Measurements from ENCODE around the gene FAM193A. TPM values are rescaled to one million over a fixed set of nuclear protein-coding genes. Genes with fewer than 3 reads are reported as not detected.

Gene FAM193A
- total RNA-seq, 1 donor from 2014 or later = 56.1 TPM

DNA sequence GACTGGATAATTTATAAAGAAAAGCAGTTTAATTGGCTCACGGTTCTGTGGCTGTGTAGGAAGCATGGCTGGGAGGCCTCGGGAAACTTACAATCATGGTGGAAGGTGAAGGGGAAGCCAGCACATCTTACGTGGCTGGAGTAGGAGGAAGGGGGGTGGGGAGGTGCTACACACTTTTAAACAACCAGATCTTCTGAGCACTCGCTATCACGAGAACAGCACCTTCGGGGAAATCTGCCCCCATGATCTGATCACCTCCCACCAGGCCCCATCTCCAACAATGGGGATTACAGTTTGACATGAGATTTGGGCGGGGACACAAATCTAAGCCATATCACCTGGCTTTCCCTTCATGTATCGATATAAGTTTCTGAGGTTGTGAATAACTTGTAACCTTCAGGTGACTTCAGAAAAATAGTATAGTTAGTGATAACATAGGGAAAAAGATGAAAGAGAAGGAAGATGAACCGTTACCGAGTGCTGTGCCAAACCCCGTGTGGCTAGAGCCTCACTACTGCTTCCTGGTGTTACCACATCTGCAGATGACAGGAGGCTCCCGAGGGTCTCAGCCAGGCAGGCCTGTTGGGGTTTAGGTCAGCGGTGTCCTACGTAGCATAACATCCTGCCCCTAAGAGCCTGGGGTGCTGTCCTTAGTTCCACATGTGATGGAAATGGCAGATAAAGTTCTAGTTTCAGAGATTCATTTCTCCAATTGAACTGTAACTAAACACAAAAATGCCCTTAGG, 116.1 kb downstream of the FAM193A start:
- H3K27ac Mint-ChIP-seq (ENCODE audit: unreplicated experiment) = peak overlapping the region; percentile 52
- peaks cover 7% of the 10 kb centered on the region for H3K36me3 Mint-ChIP-seq (ENCODE audit: unreplicated experiment)
- no peak overlapping the region for H3K4me3 Mint-ChIP-seq (ENCODE audit: unreplicated experiment)
- H3K4me1 Mint-ChIP-seq (ENCODE audit: low read depth, unreplicated experiment) = peaks cover 10% of the 10 kb centered on the region
- no peak for DNase-seq
- peaks cover 3% of the 10 kb centered on the region for H3K27me3 Mint-ChIP-seq (ENCODE audit: unreplicated experiment)
- no peak for TF ChIP-seq CTCF (IDR thresholded peaks at IDR 0.05; ENCODE audit: partially characterized antibody, unreplicated experiment)
- H3K9me3 Mint-ChIP-seq (ENCODE audit: unreplicated experiment) = peaks cover 6% of the 10 kb centered on the region

DNA sequence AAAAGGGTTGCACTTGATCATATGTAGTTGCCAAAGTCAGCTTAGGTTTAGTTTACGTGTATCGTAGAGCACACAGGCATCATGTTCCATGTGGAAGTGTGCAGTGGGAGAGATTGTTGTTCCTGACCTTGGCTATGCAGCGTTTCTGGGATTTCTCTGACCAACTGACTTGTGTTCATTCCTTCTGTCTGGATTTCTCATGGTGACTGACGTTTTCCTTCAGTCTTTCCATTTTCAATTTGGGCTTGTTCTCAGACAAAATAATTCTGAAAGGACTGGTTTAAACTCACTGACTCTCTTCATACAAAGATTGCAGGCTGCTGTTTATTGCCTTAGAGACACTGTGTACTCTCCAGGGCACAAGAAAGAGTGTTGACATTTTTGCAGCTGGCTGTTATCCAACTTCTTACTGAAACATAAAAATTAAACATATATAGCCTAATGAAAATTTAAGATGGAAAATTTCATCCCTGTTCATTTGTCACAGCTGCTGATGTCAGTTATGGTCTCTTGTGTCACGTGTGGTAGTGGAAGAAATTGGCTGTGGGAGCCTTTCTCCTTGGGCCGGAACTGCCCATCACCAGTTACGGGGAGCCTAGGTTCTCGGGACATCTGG, 124.3 kb downstream of the FAM193A start:
- no peak overlapping the region for H3K4me3 Mint-ChIP-seq (ENCODE audit: unreplicated experiment)
- peaks cover 4% of the 10 kb centered on the region for H3K36me3 Mint-ChIP-seq (ENCODE audit: unreplicated experiment)
- no peak overlapping the region for H3K27ac Mint-ChIP-seq (ENCODE audit: unreplicated experiment)
- no peak for DNase-seq
- peaks cover 4% of the 10 kb centered on the region for H3K27me3 Mint-ChIP-seq (ENCODE audit: unreplicated experiment)
- no peak for TF ChIP-seq CTCF (IDR thresholded peaks at IDR 0.05; ENCODE audit: partially characterized antibody, unreplicated experiment)
- H3K4me1 Mint-ChIP-seq (ENCODE audit: low read depth, unreplicated experiment) = peaks cover 2% of the 10 kb centered on the region
- no peaks in the 10 kb centered on the region for H3K9me3 Mint-ChIP-seq (ENCODE audit: unreplicated experiment)

DNA sequence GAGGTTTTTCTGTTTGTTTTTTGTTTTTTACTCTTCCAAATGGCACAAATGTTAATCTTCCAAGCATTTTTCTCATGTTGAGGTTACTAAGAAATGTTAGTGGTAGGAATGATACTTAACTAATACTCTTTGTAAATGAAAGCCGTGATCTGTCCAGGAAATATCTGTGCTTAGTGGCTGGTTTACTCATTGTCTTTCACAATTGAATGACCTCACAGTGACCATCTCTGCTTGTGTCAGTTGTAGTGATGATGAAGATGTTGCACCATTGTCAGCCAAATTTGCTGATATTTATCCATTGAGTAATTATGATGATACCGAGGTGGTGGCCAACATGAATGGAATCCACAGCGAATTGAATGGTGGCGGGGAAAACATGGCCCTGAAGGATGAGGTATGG, 126.2 kb downstream of the FAM193A start:
- no peak for DNase-seq
- Mint-ChIP-seq H3K4me3 (ENCODE audit: unreplicated experiment) (no peak overlapping the region), H3K4me1 (ENCODE audit: low read depth, unreplicated experiment) (peaks cover 2% of the 10 kb centered on the region), H3K9me3 (ENCODE audit: unreplicated experiment) (no peaks in the 10 kb centered on the region), H3K36me3 (ENCODE audit: unreplicated experiment) (peaks cover 4% of the 10 kb centered on the region), H3K27me3 (ENCODE audit: unreplicated experiment) (peaks cover 4% of the 10 kb centered on the region), H3K27ac (ENCODE audit: unreplicated experiment) (no peak overlapping the region)
- no peak for TF ChIP-seq CTCF (IDR thresholded peaks at IDR 0.05; ENCODE audit: partially characterized antibody, unreplicated experiment)

- TF ChIP-seq CTCF (IDR thresholded peaks at IDR 0.05; ENCODE audit: partially characterized antibody, unreplicated experiment) = no peak
- Mint-ChIP-seq H3K9me3 (ENCODE audit: unreplicated experiment) (no peaks in the 10 kb centered on the region), H3K27me3 (ENCODE audit: unreplicated experiment) (peaks cover 4% of the 10 kb centered on the region), H3K4me1 (ENCODE audit: low read depth, unreplicated experiment) (peaks cover 2% of the 10 kb centered on the region), H3K4me3 (ENCODE audit: unreplicated experiment) (no peak overlapping the region), H3K36me3 (ENCODE audit: unreplicated experiment) (peaks cover 4% of the 10 kb centered on the region), H3K27ac (ENCODE audit: unreplicated experiment) (no peak overlapping the region)
- DNase-seq = no peak
Observed at GRCh38 chr4:2663275-2663674, 126.8 kb downstream of the FAM193A start.

- no peak overlapping the region for H3K27ac Mint-ChIP-seq (ENCODE audit: unreplicated experiment)
- peaks cover 15% of the 10 kb centered on the region for H3K4me1 Mint-ChIP-seq (ENCODE audit: low read depth, unreplicated experiment)
- H3K4me3 Mint-ChIP-seq (ENCODE audit: unreplicated experiment) = no peak overlapping the region
- H3K9me3 Mint-ChIP-seq (ENCODE audit: unreplicated experiment) = no peaks in the 10 kb centered on the region
- TF ChIP-seq CTCF (IDR thresholded peaks at IDR 0.05; ENCODE audit: partially characterized antibody, unreplicated experiment) = no peak
- peaks cover 3% of the 10 kb centered on the region for H3K36me3 Mint-ChIP-seq (ENCODE audit: unreplicated experiment)
- H3K27me3 Mint-ChIP-seq (ENCODE audit: unreplicated experiment) = no peaks in the 10 kb centered on the region
- no peak for DNase-seq
Observed at GRCh38 chr4:2666722-2667247, 130.3 kb downstream of the FAM193A start.
